Activated T-cell treated with anti-CD3 and anti-CD28 coated beads, Interleukin-2, amount 50 U/mL, for 72 hours (primary cell): ENCODE measurements around the gene SYNCRIP. TPM values are rescaled to one million over a fixed set of nuclear protein-coding genes. Genes with fewer than 3 reads are reported as not detected.

Experiments
- ATAC-seq, 2 donors: fragments of 150-1000 bp; cut with Tn5 transposase; replicated peaks in 1 of 2; 2 replicates each; pipeline ENCODE4 v1.10.0; 2021; ENCODE audit warnings: moderate library complexity in 2 of 2, mild to moderate bottlenecking in 1 of 2
- DNase-seq, 2 donors: peaks; one replicate each; pipeline ENCODE4 v3.0.0; 2021 to 2022; ENCODE audit warnings: mixed read lengths in 1 of 2
- H3K27ac Mint-ChIP-seq: one replicate; pipeline ENCODE4 v1.8.0; 2022; ENCODE audit warnings: mild to moderate bottlenecking, moderate library complexity, mixed read lengths
- H3K27me3 Mint-ChIP-seq: one replicate; pipeline ENCODE4 v1.8.0; 2022; ENCODE audit warnings: low read depth, mixed read lengths
- H3K36me3 Mint-ChIP-seq, 2 donors: one replicate each; pipeline ENCODE4 v1.8.0; 2022; ENCODE audit warnings: mixed read lengths in 2 of 2, mild to moderate bottlenecking in 1 of 2; ENCODE audit not compliant: insufficient read depth in 2 of 2
- H3K4me1 Mint-ChIP-seq: one replicate; pipeline ENCODE4 v1.8.0; 2022; ENCODE audit warnings: low read depth, mixed read lengths
- H3K4me3 Mint-ChIP-seq, 2 donors: one replicate each; pipeline ENCODE4 v1.8.0; 2022; ENCODE audit warnings: mild to moderate bottlenecking in 2 of 2, mixed read lengths in 2 of 2, moderate library complexity in 2 of 2
- H3K9me3 Mint-ChIP-seq, 2 donors: one replicate each; pipeline ENCODE4 v1.8.0; 2022; ENCODE audit warnings: mixed read lengths in 2 of 2
- total RNA-seq, 2 donors: library from RNA; stranded (reverse); gene quantifications; one replicate each; pipeline ENCODE4 v1.2.3, GENCODE V29; 2022

Gene SYNCRIP
- total RNA-seq, 2 donors from 2014 or later = 75.9 to 90.2 TPM

DNA sequence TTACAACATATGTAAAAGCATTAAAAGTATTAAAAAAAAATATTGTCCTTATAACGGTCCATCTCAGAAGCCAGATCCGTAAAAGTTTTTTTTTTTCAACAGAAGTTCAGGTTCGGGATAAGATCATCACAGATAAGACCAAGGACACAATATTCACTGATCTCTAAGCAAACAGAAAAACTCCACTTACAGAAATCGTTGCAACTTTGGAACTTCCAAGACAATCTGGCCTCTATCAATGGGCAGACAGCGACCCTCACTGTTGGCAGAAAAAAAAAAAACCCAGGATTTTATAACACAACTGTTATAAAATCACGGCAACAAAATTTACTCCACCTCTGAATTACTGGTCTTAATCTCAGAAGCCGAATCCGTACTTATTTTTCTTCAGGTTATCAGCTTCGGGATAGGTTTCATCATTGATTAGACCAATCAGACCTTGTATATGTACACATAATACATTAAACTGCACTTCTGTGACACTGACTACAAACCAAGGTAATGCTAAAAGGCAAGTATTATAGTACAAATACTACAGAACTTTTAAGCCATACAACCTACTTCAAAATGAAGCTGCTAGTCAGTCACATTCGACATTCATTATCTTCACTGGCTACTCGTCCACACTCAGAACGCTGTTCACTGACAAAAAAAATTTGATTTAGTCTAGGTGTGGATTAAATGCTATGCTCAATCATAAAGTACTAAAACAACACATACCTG, 34.7 kb upstream of the SYNCRIP start:
- H3K4me3 Mint-ChIP-seq = peak overlapping the region; percentile 99 to 100
- H3K27ac Mint-ChIP-seq = peak overlapping the region; percentile 99
- DNase-seq = no peak
- no peak for ATAC-seq
- no peaks in the 10 kb centered on the region for H3K9me3 Mint-ChIP-seq
- peaks cover 59% of the 10 kb centered on the region for H3K4me1 Mint-ChIP-seq
- H3K36me3 Mint-ChIP-seq = peaks cover 32 to 47% of the 10 kb centered on the region in 2 donors
- H3K27me3 Mint-ChIP-seq = no peaks in the 10 kb centered on the region

- ATAC-seq (no peak), DNase-seq (no peak)
- Mint-ChIP-seq H3K27me3 (no peaks in the 10 kb centered on the region), H3K27ac (peak overlapping the region; percentile 99), H3K36me3 (peaks cover 28 to 46% of the 10 kb centered on the region in 2 donors), H3K4me3 (peak overlapping the region; percentile 99 to 100), H3K4me1 (peaks cover 63% of the 10 kb centered on the region), H3K9me3 (no peaks in the 10 kb centered on the region)
Measured at GRCh38 chr6:85676086-85676729, 33.5 kb upstream of the SYNCRIP start.

- H3K4me1 Mint-ChIP-seq = peaks cover 67% of the 10 kb centered on the region
- no peaks in the 10 kb centered on the region for H3K27me3 Mint-ChIP-seq
- DNase-seq = no peak
- no peaks in the 10 kb centered on the region for H3K9me3 Mint-ChIP-seq
- H3K27ac Mint-ChIP-seq = peak overlapping the region; percentile 99
- no peak for ATAC-seq
- peak overlapping the region; percentile 99 to 100 for H3K4me3 Mint-ChIP-seq
- H3K36me3 Mint-ChIP-seq = peaks cover 28 to 46% of the 10 kb centered on the region in 2 donors
Measured at GRCh38 chr6:85675030-85675819, 32.5 kb upstream of the SYNCRIP start.

DNA sequence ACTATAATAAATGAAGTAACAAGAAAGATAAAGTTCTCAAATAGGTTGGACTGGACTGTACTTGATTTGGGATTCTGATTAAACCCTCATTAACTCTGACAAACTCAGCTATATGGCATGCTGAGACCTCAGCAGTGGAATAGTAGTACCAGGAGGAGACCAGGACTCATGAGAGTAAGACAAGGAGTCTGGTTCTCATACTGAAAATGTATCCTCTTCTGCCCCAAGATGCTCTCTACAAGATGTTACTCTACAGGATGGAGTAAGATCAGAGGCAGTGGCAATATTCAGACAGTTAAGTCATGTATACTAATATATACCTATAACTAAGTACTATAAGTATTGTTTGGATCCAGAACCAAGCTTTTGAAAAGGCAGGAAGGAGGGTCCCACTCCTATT, 31.9 kb upstream of the SYNCRIP start:
- Mint-ChIP-seq H3K4me3 (peak overlapping the region; percentile 99 to 100), H3K27me3 (no peaks in the 10 kb centered on the region), H3K9me3 (no peaks in the 10 kb centered on the region), H3K4me1 (peaks cover 68% of the 10 kb centered on the region), H3K36me3 (peaks cover 28 to 46% of the 10 kb centered on the region in 2 donors), H3K27ac (peak overlapping the region; percentile 99)
- DNase-seq (no peak), ATAC-seq (no peak)

- ATAC-seq (no peak), DNase-seq (no peak)
- Mint-ChIP-seq H3K27me3 (no peaks in the 10 kb centered on the region), H3K36me3 (peaks cover 27 to 46% of the 10 kb centered on the region in 2 donors), H3K9me3 (no peaks in the 10 kb centered on the region), H3K4me3 (peak overlapping the region in 1 of 2 donors; percentile 19), H3K27ac (peak overlapping the region; percentile 99), H3K4me1 (peaks cover 76% of the 10 kb centered on the region)
Measured at GRCh38 chr6:85673198-85674139, 30.8 kb upstream of the SYNCRIP start.

GRCh38 chr6:85672623-85673022, 29.9 kb upstream of the SYNCRIP start:
- Mint-ChIP-seq H3K9me3 (no peaks in the 10 kb centered on the region), H3K4me1 (peaks cover 81% of the 10 kb centered on the region), H3K4me3 (no peak overlapping the region), H3K27me3 (no peaks in the 10 kb centered on the region), H3K27ac (peak overlapping the region; percentile 9), H3K36me3 (peaks cover 19 to 37% of the 10 kb centered on the region in 2 donors)
- DNase-seq = no peak
- no peak for ATAC-seq

GRCh38 chr6:85672050-85672449, 29.4 kb upstream of the SYNCRIP start:
- ATAC-seq = no peak
- no peaks in the 10 kb centered on the region for H3K9me3 Mint-ChIP-seq
- H3K27ac Mint-ChIP-seq = no peak overlapping the region
- H3K4me1 Mint-ChIP-seq = peaks cover 81% of the 10 kb centered on the region
- no peak for DNase-seq
- no peaks in the 10 kb centered on the region for H3K27me3 Mint-ChIP-seq
- peaks cover 15 to 32% of the 10 kb centered on the region in 2 donors for H3K36me3 Mint-ChIP-seq
- H3K4me3 Mint-ChIP-seq = no peak overlapping the region

DNA sequence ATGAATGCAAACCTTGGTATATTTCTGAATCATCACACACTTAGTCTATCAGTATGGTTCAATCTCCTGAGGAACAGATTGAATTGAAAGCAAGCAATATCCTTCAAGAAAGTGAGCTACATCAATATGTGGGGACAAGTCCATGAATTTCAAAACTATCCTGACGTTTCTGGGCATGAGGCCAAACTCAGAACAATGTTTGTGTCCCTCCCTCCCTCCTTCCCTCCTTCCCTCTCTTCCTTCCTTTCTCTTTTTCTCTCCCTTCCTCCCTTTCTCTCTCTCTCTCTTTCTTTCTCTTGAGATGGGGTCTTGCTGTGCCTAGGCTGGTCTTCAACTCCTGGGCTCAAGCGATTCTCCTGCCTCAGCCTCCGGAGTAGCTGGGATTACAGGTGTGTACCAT, 27.9 kb upstream of the SYNCRIP start:
- peak overlapping the region; percentile 45 to 64 for H3K4me3 Mint-ChIP-seq
- no peak for ATAC-seq
- no peaks in the 10 kb centered on the region for H3K9me3 Mint-ChIP-seq

DNA sequence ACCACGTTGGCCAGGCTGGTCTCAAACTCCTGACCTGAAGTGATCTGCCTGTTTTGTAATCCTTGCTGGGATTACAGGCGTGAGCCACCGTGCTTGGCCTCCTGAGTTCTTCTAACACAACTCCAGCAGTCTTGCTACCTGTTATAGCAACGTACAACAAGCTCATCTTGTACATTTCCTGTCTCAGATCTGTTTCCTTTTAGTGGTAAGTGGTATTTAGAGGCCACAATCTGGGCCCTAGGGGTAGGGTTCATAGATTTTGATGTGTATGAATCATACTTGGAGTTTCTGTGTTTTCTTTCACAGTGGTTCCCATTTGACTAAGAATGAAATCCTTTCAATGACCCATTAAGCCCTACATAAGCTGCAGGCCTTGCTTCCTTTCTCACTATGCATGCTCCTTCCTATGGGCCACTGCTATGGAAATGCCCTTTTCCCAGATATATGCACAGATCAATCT, 27.1 kb upstream of the SYNCRIP start:
- peak; percentile 54 to 64 for DNase-seq
- ATAC-seq = peak; percentile 88 to 92
- no peaks in the 10 kb centered on the region for H3K27me3 Mint-ChIP-seq
- peaks cover 59% of the 10 kb centered on the region for H3K4me1 Mint-ChIP-seq
- no peaks in the 10 kb centered on the region for H3K9me3 Mint-ChIP-seq
- H3K4me3 Mint-ChIP-seq = peak overlapping the region; percentile 64 to 80
- peaks cover 4 to 14% of the 10 kb centered on the region in 2 donors for H3K36me3 Mint-ChIP-seq
- H3K27ac Mint-ChIP-seq = peak overlapping the region; percentile 66

More for the DNA sequence above, 27.9 kb upstream of the SYNCRIP start:
- Mint-ChIP-seq H3K27me3 (no peaks in the 10 kb centered on the region), H3K4me1 (peaks cover 67% of the 10 kb centered on the region), H3K36me3 (peaks cover 4 to 17% of the 10 kb centered on the region in 2 donors), H3K27ac (peak overlapping the region; percentile 82)
- DNase-seq = no peak

DNA sequence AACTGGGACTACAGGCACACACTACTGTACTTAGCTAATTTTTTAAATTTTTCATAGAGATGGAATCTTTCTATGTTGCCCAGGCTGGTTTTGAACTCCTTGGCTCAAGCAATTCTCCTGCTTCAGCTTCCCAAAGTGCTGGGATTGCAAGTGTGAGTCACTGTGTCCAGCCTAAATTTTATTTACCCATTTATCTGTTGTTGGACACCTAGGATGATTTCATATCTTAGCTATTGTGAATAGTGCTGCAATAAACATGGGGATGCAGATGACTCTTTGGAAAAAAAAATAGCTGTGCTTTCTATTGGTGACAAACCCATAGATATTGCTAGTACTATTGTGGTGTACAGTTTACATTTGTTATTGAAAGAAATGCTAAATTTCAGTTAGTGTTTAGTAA, 19.6 kb upstream of the SYNCRIP start:
- H3K36me3 Mint-ChIP-seq = peaks cover 2 to 3% of the 10 kb centered on the region in 2 donors
- H3K4me3 Mint-ChIP-seq = no peak overlapping the region
- ATAC-seq (no peak), DNase-seq (no peak)
- H3K4me1 Mint-ChIP-seq = no peaks in the 10 kb centered on the region
- H3K9me3 Mint-ChIP-seq = peaks cover 0 to 2% of the 10 kb centered on the region in 2 donors
- H3K27ac Mint-ChIP-seq = no peak overlapping the region
- H3K27me3 Mint-ChIP-seq = no peaks in the 10 kb centered on the region

- no peaks in the 10 kb centered on the region for H3K27me3 Mint-ChIP-seq
- peaks cover 2 to 3% of the 10 kb centered on the region in 2 donors for H3K36me3 Mint-ChIP-seq
- no peaks in the 10 kb centered on the region for H3K4me1 Mint-ChIP-seq
- H3K27ac Mint-ChIP-seq = no peak overlapping the region
- no peak overlapping the region for H3K4me3 Mint-ChIP-seq
- DNase-seq (no peak), ATAC-seq (peak in 1 of 2 donors; percentile 53)
- H3K9me3 Mint-ChIP-seq = peaks cover 1 to 5% of the 10 kb centered on the region in 2 donors
Measured at GRCh38 chr6:85660181-85660611, 17.5 kb upstream of the SYNCRIP start.

- Mint-ChIP-seq H3K9me3 (peaks cover 0 to under 1% of the 10 kb centered on the region in 2 donors), H3K36me3 (no peaks in the 10 kb centered on the region), H3K4me3 (no peak overlapping the region), H3K27me3 (no peaks in the 10 kb centered on the region), H3K4me1 (peaks cover 1% of the 10 kb centered on the region), H3K27ac (no peak overlapping the region)
- ATAC-seq (no peak), DNase-seq (no peak)
Measured at GRCh38 chr6:85650606-85651005, 7.9 kb upstream of the SYNCRIP start.
